NCI-H510A (cell line): ENCODE results near the gene MAGI1.
"Not testable (repeated sequence)": the region's sequence is repeated elsewhere in the genome, so short reads cannot be mapped to it uniquely, and the experiment has no call there.

Source experiments
- DNase-seq: peaks from one replicate; lab custom pipeline; 2025; lab: John Stamatoyannopoulos, UW

MAGI1 gene

GRCh38 chr3:65560901-65561300 is 477.8 kb downstream of the MAGI1 start:
- no peak for DNase-seq

DNA sequence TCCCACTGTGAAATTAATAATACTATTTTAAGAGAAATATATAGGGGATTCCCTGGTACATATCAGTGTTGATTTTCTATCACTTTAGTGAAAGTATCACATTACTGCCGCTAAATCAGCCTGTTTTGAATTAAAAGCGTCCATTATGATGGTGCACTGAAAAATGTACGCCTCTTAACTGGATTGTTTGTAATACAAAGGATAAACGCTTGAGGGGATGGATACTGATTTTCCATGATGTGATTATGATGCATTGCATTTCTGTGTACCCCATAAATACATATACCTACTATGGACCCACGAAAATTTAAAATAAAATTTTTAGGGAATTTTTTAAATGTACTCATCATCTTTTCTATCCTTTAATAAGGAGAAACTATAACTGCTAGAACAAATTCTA is 478.6 kb downstream of the MAGI1 start:
- no peak for DNase-seq

DNA sequence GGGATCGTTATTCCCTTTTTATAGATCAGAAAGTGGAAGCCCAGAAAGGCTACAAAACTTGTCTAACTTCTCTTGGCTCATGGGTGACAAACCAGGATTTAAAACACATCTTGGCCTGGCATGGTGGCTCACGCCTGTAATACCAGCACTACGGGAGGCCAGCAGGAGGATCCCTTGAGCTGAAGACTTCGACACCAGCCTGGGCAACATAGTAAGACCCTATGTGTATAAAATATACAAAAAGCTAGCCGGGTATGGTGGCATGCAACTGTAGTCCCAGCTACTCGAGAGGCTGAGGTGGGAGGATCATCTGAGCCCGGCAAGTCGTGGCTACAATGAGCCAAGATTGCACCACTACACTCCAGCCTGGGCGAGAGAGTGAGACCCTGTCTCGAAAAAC is 479.1 kb downstream of the MAGI1 start:
- no peak for DNase-seq

GRCh38 chr3:65558826-65559225 is 479.9 kb downstream of the MAGI1 start:
- no peak for DNase-seq

DNA sequence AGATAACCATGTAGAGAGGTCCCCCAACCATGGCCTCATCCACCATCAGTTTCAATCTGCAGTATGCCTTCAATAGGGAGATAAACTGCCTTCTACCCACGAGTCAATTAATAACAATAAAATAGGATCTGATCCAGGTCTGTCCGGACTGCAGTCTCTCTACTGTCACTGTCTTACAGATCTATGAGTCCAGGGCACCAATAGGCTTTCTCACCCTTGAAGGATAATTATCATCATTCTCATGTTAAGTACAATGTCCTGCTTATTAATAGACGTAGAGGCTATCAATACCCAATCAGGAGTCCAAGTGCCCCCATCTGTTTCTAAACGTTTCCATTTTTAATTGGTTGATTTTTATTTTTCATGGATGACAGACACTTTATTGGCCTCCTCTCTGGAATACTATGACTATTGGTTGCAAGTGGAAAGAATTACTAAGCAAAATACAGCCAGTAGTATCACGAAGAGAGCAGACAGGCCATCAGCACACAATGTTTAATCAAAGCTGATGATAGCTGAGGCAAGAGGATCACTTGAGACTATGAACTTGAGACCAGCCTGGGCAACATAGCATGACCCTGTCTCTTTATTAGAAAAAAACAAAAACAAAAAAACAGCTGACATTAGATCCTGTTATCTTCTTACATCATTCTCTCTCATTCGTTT is 480.7 kb downstream of the MAGI1 start:
- DNase-seq, result no peak

GRCh38 chr3:65556934-65557577 is 481.7 kb downstream of the MAGI1 start:
- no peak for DNase-seq

DNA sequence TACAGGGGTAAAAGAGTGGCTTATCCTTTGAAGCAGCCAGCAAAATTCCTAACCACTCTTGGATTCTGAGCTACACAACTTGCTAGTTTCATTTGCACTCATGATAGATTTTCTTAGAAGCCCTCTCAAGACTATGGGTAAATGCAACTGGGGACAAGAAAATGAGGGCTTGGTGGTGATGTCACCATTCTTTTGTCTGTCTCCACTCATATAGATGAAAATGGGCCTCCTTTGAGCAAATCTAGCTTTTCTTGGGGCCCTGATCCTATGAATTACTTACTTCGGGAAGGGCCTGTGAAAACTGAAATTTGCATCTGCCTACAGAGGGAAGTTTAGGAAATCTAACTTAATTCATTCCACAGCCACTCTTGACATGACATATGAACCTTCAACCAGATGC is 486.3 kb downstream of the MAGI1 start:
- no peak for DNase-seq

DNA sequence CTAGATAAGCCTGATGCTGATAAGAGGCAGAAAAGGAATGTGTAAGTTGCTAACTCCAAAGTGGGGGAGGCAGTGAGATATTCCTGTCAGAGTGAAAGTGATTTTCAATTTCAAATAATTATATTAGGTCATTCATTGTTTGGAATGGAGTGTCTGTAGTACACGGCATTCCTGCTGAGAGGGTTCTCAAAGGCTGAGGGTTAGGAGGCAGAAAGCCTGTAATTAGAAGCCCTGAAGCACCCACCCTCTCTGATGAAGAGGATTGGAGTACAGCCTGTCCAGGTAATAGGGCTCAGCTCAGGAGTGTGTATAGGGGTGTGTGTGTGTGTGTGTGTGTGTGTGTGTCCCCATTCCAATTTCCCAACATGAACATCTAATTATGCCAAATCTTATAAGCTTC is 486.8 kb downstream of the MAGI1 start:
- peak; percentile 2 for DNase-seq

DNA sequence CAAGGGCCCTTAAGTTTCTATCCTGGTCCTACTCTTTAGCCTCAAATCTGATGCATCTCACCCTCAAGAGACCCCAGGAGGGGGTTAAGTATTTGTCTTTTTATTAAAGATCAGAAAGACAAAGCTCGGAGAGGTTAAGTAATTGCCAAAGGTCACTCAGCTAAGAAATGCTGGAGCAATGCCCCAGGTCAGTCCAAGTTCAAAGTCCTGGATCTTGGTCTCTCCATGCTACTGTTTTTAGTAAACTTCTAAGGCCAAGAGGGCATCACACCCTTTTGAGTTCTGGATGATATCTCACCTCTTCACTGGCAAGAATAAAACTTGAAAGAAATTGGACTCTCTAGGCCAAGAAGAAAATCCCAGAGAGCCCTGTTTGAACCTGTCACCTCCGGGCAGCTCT is 488.6 kb downstream of the MAGI1 start:
- DNase-seq, result no peak

DNA sequence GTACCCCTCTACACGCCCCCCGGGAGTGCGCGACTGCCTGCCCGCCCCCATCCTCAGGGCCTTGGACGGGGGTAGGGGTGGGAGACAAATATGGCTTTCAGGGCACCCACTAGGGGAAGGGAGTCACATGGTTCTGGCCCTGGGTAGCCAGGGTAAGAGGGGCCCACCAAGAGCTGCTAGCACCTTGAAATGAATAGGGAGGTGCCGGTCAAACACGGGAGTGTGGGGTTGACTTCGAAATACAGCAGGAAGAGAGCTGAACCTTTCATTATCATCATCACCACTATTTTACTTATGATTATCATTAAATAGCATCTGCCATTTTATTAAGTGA is 489.1 kb downstream of the MAGI1 start:
- no peak for DNase-seq

GRCh38 chr3:65548848-65549625 is 489.7 kb downstream of the MAGI1 start:
- DNase-seq, result no peak

DNA sequence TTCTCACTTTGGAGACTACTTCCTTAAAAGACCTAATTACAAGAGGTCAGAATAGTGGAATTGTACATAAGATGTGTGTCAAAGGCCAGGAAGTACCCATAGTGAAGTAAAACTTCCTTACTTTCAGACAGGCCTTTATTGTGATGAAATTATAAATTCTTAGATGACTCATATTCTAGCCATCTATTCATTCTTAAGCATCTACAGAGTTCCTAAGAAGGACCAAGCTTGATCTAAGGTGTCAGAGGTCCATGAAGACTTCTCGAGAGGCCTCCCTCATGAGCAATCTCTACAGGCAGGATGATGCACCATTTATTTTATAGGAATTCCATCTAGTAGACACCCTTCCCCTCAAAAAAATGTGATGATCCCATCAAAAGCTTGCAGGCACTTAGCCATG is 493.3 kb downstream of the MAGI1 start:
- DNase-seq, result no peak

DNA sequence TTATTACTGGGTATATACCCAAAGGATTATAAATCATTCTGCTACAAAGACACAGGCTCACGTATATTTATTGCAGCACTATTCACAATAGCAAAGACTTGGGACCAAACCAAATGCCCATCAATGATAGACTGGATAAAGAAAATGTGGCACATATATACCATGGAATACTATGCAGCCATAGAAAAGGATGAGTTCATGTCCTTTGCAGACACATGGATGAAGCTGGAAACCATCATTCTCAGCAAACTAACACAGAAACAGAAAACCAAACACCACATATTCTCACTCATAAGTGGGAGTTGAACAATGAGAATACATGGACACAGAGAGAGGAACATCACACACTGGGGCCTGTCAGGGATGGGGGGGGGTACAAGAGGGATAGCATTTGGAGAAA is 495.3 kb downstream of the MAGI1 start:
- DNase-seq, result not testable (repeated sequence)

DNA sequence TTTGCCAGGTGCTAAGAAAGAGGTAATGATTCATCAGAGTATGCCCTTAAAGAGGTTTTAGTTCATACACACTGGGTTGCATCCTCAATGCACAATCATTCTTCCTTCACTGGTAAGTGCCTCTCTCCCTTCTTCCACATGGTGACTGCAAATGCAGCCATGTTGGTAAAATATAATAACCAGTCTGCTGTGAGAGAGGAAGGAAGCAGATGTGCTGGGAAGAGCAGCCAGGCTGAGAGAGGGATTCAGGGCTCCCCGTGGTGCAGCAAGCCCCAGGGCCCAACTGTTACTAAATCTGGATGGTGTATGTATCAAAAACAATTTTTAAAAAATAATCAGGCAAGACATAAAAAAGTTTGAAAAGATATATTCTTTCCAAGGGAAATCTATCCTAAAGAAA is 498.1 kb downstream of the MAGI1 start:
- DNase-seq, result no peak

GRCh38 chr3:65539616-65540015 is 499.1 kb downstream of the MAGI1 start:
- no peak for DNase-seq

- DNase-seq, result no peak
Observed at GRCh38 chr3:65538101-65538500, 500.6 kb downstream of the MAGI1 start.

DNA sequence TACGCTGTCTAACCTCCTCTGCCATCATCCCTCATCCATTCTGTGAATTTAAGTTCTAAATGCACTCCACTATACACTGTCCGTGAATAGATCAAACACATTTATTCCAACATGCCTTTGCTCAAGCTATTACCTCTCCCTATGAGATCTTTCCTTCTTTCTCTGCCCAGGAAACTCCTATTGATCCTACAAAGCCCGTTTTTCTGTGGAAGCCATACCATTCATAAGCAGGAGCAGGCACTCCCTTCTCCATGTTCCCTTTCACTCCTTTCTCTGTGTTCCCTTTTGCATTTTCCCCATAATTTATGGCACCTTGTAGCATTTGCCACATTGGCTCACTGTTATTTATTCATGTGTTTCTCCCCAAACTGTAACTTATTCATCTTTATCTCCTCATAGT is 501.6 kb downstream of the MAGI1 start:
- no peak for DNase-seq

DNA sequence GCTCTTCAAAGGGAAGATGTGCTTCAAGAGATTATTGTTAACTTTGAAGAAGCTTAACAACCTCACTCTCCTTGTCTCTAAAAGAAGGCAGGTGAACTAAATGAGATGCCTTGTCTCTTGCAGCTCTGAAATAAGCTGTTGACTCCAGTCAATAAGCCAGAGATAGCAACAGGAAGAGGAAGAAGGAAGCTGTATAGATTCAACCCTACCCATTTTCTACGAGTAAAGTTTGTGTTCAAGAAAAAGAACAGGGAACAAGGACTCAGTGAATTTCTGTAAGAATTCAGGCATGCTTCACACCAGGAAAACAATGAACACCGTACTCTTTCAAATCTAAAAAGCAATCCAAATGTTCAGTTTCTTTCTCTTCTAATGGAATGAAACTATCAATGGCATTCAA is 503.5 kb downstream of the MAGI1 start:
- no peak for DNase-seq

DNA sequence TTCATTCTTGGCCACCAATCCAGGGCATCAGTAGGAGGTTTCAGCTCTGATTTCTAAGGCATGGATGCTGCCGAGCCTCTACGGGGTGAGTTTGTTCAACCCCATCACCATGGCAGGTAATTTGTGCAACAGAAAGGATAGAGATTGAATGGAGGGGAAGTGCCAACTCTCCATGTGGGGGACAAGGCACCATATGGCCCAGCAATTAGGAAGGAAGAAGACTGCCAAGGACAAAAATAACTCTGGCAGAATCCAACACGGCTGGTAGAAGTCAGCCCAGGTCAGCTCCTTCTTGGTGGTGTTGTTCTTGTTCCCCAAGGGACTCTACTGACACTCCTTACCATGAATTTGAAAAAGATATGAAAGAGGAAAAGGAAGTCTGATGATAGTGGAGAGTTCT is 503.9 kb downstream of the MAGI1 start:
- no peak for DNase-seq

- DNase-seq, result no peak
Observed at GRCh38 chr3:65532749-65533148, 506.0 kb downstream of the MAGI1 start.

GRCh38 chr3:65532215-65532614 is 506.5 kb downstream of the MAGI1 start:
- no peak for DNase-seq

- DNase-seq, result no peak
Observed at GRCh38 chr3:65531499-65531898, 507.2 kb downstream of the MAGI1 start.

- DNase-seq, result no peak
Observed at GRCh38 chr3:65526656-65527055, 512.1 kb downstream of the MAGI1 start.

DNA sequence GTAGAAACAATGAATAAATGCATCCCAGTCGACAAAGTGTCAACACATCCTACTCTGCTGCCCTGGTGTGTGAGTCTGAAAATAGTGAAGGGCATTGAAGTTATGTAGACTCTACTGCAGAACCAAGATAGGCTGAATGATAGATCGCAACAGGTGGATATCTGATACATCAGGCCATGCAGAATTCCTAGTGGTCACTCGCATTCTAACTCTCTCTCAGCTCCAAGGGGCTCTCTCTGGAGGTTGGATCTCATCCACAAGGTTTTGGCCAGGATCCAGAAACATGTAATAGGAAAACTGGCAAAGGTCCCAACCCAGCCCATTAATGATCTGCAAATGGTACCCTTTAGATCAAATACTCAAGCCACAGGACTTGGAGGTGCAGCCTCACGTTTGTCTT is 514.1 kb downstream of the MAGI1 start:
- DNase-seq, result no peak
